ENCODE data around the gene SELENOH. TPM values are rescaled to one million over a fixed set of nuclear protein-coding genes. Genes with fewer than 3 reads are reported as not detected.

SELENOH gene
- polyA plus RNA-seq, 2 of the 4 experiments (the other 2 are of a cell fraction) = 96.3 to 115 TPM

- no peak for TF ChIP-seq HMGXB4 (CRISPR knock-in tag; IDR thresholded peaks at IDR 0.05; ENCODE audit: borderline replicate concordance)
- no peak for TF ChIP-seq EP300 (IDR thresholded peaks at IDR 0.05)
- no peak for TF ChIP-seq HES2 (IDR thresholded peaks at IDR 0.05)
- no peak for TF ChIP-seq CEBPB (IDR thresholded peaks at IDR 0.05)
- TF ChIP-seq GATA3 (IDR thresholded peaks at IDR 0.05; ENCODE audit: borderline replicate concordance) = no peak
These were observed 29.7 kb upstream of the SELENOH start, which contains the start of gene MED19 (continued) for GRCh38 chr11:57711414-57712255.

GRCh38 chr11:57712256-57713150 lies 28.8 kb upstream of the SELENOH start, which contains the start of gene TMX2:
Gene TMX2, plus strand, starts transcription at chr11:57712593. Its CDS starts 26 bp downstream, at chr11:57712619.
- no peaks in the 10 kb centered on the region for H3K9me3 ChIP-seq
- CTCF ChIA-PET = interaction anchor here (1.0 to 5.4 kb wide), 3 partner anchors 11 to 145 kb away, joined by 3 to 19 read pairs (median 3); partner anchors contain the start of gene UBE2L6
- peak; percentile 95 to 97 for ATAC-seq
- POLR2A ChIA-PET = interaction anchor here (0.6 to 1.4 kb wide), 16 partner anchors 10 to 806 kb away, joined by 3 to 23 read pairs (median 5); partner anchors contain the start of genes BTBD18, CTNND1, SELENOH and ZDHHC5
- peaks cover 32% of the 10 kb centered on the region for H3K4me1 ChIP-seq
- TF ChIP-seq, protein P1, sequence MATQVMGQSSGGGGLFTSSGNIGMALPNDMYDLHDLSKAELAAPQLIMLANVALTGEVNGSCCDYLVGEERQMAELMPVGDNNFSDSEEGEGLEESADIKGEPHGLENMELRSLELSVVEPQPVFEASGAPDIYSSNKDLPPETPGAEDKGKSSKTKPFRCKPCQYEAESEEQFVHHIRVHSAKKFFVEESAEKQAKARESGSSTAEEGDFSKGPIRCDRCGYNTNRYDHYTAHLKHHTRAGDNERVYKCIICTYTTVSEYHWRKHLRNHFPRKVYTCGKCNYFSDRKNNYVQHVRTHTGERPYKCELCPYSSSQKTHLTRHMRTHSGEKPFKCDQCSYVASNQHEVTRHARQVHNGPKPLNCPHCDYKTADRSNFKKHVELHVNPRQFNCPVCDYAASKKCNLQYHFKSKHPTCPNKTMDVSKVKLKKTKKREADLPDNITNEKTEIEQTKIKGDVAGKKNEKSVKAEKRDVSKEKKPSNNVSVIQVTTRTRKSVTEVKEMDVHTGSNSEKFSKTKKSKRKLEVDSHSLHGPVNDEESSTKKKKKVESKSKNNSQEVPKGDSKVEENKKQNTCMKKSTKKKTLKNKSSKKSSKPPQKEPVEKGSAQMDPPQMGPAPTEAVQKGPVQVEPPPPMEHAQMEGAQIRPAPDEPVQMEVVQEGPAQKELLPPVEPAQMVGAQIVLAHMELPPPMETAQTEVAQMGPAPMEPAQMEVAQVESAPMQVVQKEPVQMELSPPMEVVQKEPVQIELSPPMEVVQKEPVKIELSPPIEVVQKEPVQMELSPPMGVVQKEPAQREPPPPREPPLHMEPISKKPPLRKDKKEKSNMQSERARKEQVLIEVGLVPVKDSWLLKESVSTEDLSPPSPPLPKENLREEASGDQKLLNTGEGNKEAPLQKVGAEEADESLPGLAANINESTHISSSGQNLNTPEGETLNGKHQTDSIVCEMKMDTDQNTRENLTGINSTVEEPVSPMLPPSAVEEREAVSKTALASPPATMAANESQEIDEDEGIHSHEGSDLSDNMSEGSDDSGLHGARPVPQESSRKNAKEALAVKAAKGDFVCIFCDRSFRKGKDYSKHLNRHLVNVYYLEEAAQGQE (IDR thresholded peaks at IDR 0.05) = no peak
- TF ChIP-seq HOXB13 (CRISPR knock-in tag; IDR thresholded peaks at IDR 0.05; ENCODE audit: low read depth) (no peak), ATOH8 (CRISPR knock-in tag; IDR thresholded peaks at IDR 0.05; ENCODE audit: low read depth) (no peak), POLR2A (IDR thresholded peaks at IDR 0.05; ENCODE audit: low read length) (peak; percentile 80), PBX3 (IDR thresholded peaks at IDR 0.05) (peak; percentile 76), PHF8 (IDR thresholded peaks at IDR 0.05; ENCODE audit: borderline replicate concordance, low read depth) (peak; percentile 83; the same call in 1 of the 2 replicates), CBX2 (IDR thresholded peaks at IDR 0.05; ENCODE audit: borderline replicate concordance, low read depth) (no peak), CHD2 (IDR thresholded peaks at IDR 0.05; ENCODE audit: low read length, partially characterized antibody) (peak; percentile 57), RARB (CRISPR knock-in tag; IDR thresholded peaks at IDR 0.05) (no peak), KDM5A (IDR thresholded peaks at IDR 0.05) (peak; percentile 97), JUN (IDR thresholded peaks at IDR 0.05) (peak in 1 of 2 experiments; percentile 67; a peak in 2 of 5 replicates), MYC (IDR thresholded peaks at IDR 0.05; ENCODE audit: borderline replicate concordance, low read length) (peak; percentile 39; the same call in 1 of the 2 replicates), TFCP2L1 (CRISPR knock-in tag; IDR thresholded peaks at IDR 0.05) (0 out of 2 replicates have a peak, but pooled peaks have one; percentile 27)
- TF ChIP-seq, protein P2, sequence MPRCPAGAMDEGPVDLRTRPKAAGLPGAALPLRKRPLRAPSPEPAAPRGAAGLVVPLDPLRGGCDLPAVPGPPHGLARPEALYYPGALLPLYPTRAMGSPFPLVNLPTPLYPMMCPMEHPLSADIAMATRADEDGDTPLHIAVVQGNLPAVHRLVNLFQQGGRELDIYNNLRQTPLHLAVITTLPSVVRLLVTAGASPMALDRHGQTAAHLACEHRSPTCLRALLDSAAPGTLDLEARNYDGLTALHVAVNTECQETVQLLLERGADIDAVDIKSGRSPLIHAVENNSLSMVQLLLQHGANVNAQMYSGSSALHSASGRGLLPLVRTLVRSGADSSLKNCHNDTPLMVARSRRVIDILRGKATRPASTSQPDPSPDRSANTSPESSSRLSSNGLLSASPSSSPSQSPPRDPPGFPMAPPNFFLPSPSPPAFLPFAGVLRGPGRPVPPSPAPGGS (IDR thresholded peaks at IDR 0.05) = peak; percentile 62; the same call in 2 of the 3 replicates
- TF ChIP-seq, protein P3, sequence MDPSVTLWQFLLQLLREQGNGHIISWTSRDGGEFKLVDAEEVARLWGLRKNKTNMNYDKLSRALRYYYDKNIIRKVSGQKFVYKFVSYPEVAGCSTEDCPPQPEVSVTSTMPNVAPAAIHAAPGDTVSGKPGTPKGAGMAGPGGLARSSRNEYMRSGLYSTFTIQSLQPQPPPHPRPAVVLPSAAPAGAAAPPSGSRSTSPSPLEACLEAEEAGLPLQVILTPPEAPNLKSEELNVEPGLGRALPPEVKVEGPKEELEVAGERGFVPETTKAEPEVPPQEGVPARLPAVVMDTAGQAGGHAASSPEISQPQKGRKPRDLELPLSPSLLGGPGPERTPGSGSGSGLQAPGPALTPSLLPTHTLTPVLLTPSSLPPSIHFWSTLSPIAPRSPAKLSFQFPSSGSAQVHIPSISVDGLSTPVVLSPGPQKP (IDR thresholded peaks at IDR 0.05; ENCODE audit: low read depth, low read length) = no peak
- TF ChIP-seq, protein P4, sequence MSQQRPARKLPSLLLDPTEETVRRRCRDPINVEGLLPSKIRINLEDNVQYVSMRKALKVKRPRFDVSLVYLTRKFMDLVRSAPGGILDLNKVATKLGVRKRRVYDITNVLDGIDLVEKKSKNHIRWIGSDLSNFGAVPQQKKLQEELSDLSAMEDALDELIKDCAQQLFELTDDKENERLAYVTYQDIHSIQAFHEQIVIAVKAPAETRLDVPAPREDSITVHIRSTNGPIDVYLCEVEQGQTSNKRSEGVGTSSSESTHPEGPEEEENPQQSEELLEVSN (IDR thresholded peaks at IDR 0.05; ENCODE audit: borderline replicate concordance, low read depth) = peak; percentile 1; the same call in 1 of the 2 replicates
- TF ChIP-seq, protein P5, sequence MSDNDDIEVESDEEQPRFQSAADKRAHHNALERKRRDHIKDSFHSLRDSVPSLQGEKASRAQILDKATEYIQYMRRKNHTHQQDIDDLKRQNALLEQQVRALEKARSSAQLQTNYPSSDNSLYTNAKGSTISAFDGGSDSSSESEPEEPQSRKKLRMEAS (IDR thresholded peaks at IDR 0.05) = peak; percentile 83
- WGBS (ENCODE audit: missing lambda C conversion rate) = 2% methylated on average over 53 of the region's 53 CpGs
- peak within 1 kb of the TSS; percentile 95 for H3K4me3 ChIP-seq
- peak; percentile 94 for FAIRE-seq
- DNase-seq (ENCODE audit: low read depth in 1 of 2, low spot score in 1 of 2) = peak; percentile 95 to 99
- peak within 1 kb of the TSS; percentile 93 for H3K4me2 ChIP-seq
- H3K27ac ChIP-seq = peak within 1 kb of the TSS; percentile 92 to 96

Measured in A549 (cell line).